Karpas-422 (cell line): ENCODE results near the gene PYGO1. TPM values are rescaled to one million over a fixed set of nuclear protein-coding genes. Genes with fewer than 3 reads are reported as not detected.
"Not testable (repeated sequence)": the region's sequence is repeated elsewhere in the genome, so short reads cannot be mapped to it uniquely, and the experiment has no call there.

Experiments used
- DNase-seq: peaks from one replicate; pipeline ENCODE4 v3.0.0-alpha.2; 2015
- H2AFZ ChIP-seq: fragments of 200-600 bp; sonication (generic); 2 replicates; pipeline ENCODE4 v1.6.1; 2014; ENCODE audit warnings: antibody characterized with exemption, low read length, mixed read lengths
- H3K27ac ChIP-seq: fragments of 200-600 bp; sonication (generic); 2 replicates; pipeline ENCODE4 v1.5.1; 2014; ENCODE audit warnings: mild to moderate bottlenecking, low read length, moderate library complexity
- H3K27me3 ChIP-seq: fragments of 200-600 bp; sonication (generic); 2 replicates; pipeline ENCODE4 v1.6.1; 2014; ENCODE audit warnings: low read length, mixed read lengths
- H3K36me3 ChIP-seq: fragments of 200-600 bp; sonication (generic); 2 replicates; pipeline ENCODE4 v1.6.1; 2014; ENCODE audit warnings: low read length, mixed read lengths; ENCODE audit not compliant: insufficient read depth
- H3K4me1 ChIP-seq: fragments of 200-600 bp; sonication (generic); 2 replicates; pipeline ENCODE4 v1.6.1; 2014; ENCODE audit warnings: mild to moderate bottlenecking, low read length, mixed read lengths
- H3K4me2 ChIP-seq: fragments of 200-600 bp; sonication (generic); 2 replicates; pipeline ENCODE4 v1.6.1; 2014; ENCODE audit warnings: low read length, low read depth, mild to moderate bottlenecking; ENCODE audit not compliant: poor library complexity, severe bottlenecking
- H3K4me3 ChIP-seq: fragments of 200-600 bp; sonication (generic); 2 replicates; pipeline ENCODE4 v1.5.1; 2014; ENCODE audit warnings: mild to moderate bottlenecking, antibody characterized with exemption, low read length, mixed read lengths
- H3K79me2 ChIP-seq: fragments of 200-600 bp; sonication (generic); 2 replicates; pipeline ENCODE4 v1.6.1; 2014; ENCODE audit warnings: mild to moderate bottlenecking, low read length, mixed read lengths
- H3K9ac ChIP-seq: fragments of 200-600 bp; sonication (generic); 2 replicates; pipeline ENCODE4 v1.6.0; 2014; ENCODE audit warnings: low read length
- H3K9me2 ChIP-seq: fragments of 200-600 bp; sonication (generic), shearing (Covaris generic); replicated peaks from 2 replicates; pipeline ENCODE4 v1.6.0; 2014; ENCODE audit warnings: mild to moderate bottlenecking, low read length, moderate library complexity; ENCODE audit not compliant: insufficient read depth
- H3K9me3 ChIP-seq: fragments of 300-700, 200-600 bp; sonication (generic); 2 replicates; pipeline ENCODE4 v1.6.1; 2014; ENCODE audit warnings: low read length, mixed read lengths
- H4K20me1 ChIP-seq: fragments of 200-600 bp; sonication (generic); 2 replicates; pipeline ENCODE4 v1.6.1; 2014; ENCODE audit warnings: mild to moderate bottlenecking, antibody characterized with exemption, low read length, low read depth; ENCODE audit not compliant: insufficient read depth
- total RNA-seq: library from RNA; depleted of rRNA; stranded (reverse); fragments of >200 nt; shearing (Covaris generic); gene quantifications from 2 replicates; pipeline ENCODE4 v1.2.3, GENCODE V29; 2014; ENCODE audit warnings: low replicate concordance

The PYGO1 gene
- total RNA-seq, 1 experiment from 2014 or later = not detected

- not testable (repeated sequence) for H2AFZ ChIP-seq, H3K36me3 ChIP-seq, H3K27ac ChIP-seq, H3K79me2 ChIP-seq, H3K9me3 ChIP-seq, H3K4me1 ChIP-seq, H4K20me1 ChIP-seq, H3K9ac ChIP-seq, H3K4me3 ChIP-seq, H3K27me3 ChIP-seq, H3K9me2 ChIP-seq, H3K4me2 ChIP-seq
- peak; percentile 62 for DNase-seq
Observed at GRCh38 chr15:55513621-55514413, 74.3 kb downstream of the PYGO1 start.

DNA sequence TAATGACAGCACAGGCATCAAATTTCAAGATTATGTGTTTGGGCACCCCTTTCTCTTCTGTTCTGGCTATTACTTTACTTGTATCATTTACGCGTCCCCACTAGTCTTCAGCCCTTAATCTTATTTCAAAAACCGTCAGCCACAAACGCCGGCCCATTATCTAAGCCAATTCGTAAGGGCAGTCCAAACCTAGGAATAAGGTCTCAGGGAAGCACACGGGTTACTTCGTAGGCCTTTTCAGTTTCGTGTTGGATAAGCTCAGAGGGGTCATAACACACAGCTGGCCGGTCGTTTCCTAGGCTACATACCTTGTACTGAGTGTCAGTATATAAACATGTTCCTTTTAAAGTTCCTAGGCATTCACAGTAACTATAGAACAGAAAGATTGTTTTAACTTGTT is 75.0 kb downstream of the PYGO1 start:
- no peaks in the 10 kb centered on the region for H3K79me2 ChIP-seq
- H3K27me3 ChIP-seq = no peaks in the 10 kb centered on the region
- no peaks in the 10 kb centered on the region for H3K9me2 ChIP-seq
- DNase-seq = no peak
- H3K27ac ChIP-seq = no peak overlapping the region
- H4K20me1 ChIP-seq = no peaks in the 10 kb centered on the region
- H3K4me2 ChIP-seq = no peak overlapping the region
- no peak overlapping the region for H3K4me3 ChIP-seq
- H3K4me1 ChIP-seq = no peaks in the 10 kb centered on the region
- H2AFZ ChIP-seq = no peak overlapping the region
- H3K9ac ChIP-seq = no peak overlapping the region
- no peaks in the 10 kb centered on the region for H3K9me3 ChIP-seq
- H3K36me3 ChIP-seq = no peaks in the 10 kb centered on the region

GRCh38 chr15:55507567-55507966 is 80.6 kb downstream of the PYGO1 start:
- Histone ChIP-seq H3K9me2 (no peaks in the 10 kb centered on the region), H2AFZ (no peak overlapping the region), H3K9ac (no peak overlapping the region), H4K20me1 (no peaks in the 10 kb centered on the region), H3K36me3 (no peaks in the 10 kb centered on the region), H3K9me3 (no peaks in the 10 kb centered on the region), H3K79me2 (no peaks in the 10 kb centered on the region), H3K4me1 (no peaks in the 10 kb centered on the region), H3K4me3 (no peak overlapping the region), H3K27me3 (no peaks in the 10 kb centered on the region), H3K4me2 (no peak overlapping the region), H3K27ac (no peak overlapping the region)
- no peak for DNase-seq

DNA sequence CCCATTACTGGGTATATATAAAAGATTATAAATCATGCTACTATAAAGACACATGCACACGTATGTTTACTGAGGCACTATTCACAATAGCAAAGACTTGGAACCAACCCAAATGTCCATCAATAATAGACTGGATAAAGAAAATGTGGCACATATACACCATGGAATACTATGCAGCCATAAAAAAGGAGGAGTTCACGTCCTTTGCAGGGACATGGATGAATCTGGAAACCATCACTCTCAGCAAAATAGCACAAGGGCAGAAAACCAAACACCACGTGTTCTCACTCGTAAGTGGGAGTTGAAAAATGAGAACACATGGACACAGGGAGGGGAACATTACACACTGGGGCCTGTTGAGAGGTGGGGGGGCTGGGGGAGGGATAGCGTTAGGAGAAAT is 82.7 kb downstream of the PYGO1 start:
- not testable (repeated sequence) for H3K9ac ChIP-seq

GRCh38 chr15:55499151-55499550 is 89.0 kb downstream of the PYGO1 start:
- DNase-seq = no peak
- H3K27ac ChIP-seq = no peak overlapping the region
- no peaks in the 10 kb centered on the region for H4K20me1 ChIP-seq
- H3K27me3 ChIP-seq = no peaks in the 10 kb centered on the region
- H3K79me2 ChIP-seq = no peaks in the 10 kb centered on the region
- H3K4me2 ChIP-seq = no peak overlapping the region
- H3K4me3 ChIP-seq = no peak overlapping the region
- H3K4me1 ChIP-seq = no peaks in the 10 kb centered on the region
- H3K9me3 ChIP-seq = no peaks in the 10 kb centered on the region
- H3K36me3 ChIP-seq = no peaks in the 10 kb centered on the region
- H2AFZ ChIP-seq = no peak overlapping the region
- no peak overlapping the region for H3K9ac ChIP-seq
- no peaks in the 10 kb centered on the region for H3K9me2 ChIP-seq

More for the DNA sequence above, 82.7 kb downstream of the PYGO1 start:
- not testable (repeated sequence) for H4K20me1 ChIP-seq, DNase-seq, H3K9me2 ChIP-seq, H3K36me3 ChIP-seq, H3K9me3 ChIP-seq, H3K4me2 ChIP-seq, H3K27ac ChIP-seq, H3K27me3 ChIP-seq, H3K79me2 ChIP-seq, H3K4me3 ChIP-seq, H3K4me1 ChIP-seq, H2AFZ ChIP-seq

GRCh38 chr15:55498109-55498938 is 89.8 kb downstream of the PYGO1 start:
- DNase-seq, H3K9me3 ChIP-seq, H4K20me1 ChIP-seq, H2AFZ ChIP-seq, H3K36me3 ChIP-seq, H3K27ac ChIP-seq, H3K79me2 ChIP-seq, H3K9me2 ChIP-seq, H3K4me1 ChIP-seq, H3K4me2 ChIP-seq, H3K4me3 ChIP-seq, H3K27me3 ChIP-seq, H3K9ac ChIP-seq: not testable (repeated sequence)

DNA sequence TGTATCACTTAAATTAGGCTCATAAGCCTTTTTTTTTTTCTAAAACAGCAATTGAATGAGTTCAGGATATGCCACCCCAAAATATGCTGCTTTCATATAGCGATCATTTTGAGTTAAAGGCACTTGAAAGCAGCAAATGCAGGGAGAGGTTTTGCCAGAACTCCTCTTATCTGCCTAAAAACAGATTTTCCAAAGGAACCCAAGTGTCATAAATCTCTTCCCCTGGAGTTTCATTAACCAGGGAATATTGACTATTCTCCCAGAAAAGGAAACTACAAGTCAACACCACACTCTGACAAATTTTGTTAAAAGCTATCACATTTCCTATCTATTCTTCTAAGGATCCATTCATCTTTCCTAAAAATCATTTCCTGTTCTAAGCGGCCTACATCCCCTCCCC is 91.4 kb downstream of the PYGO1 start:
- Histone ChIP-seq H4K20me1 (no peaks in the 10 kb centered on the region), H2AFZ (no peak overlapping the region), H3K79me2 (no peaks in the 10 kb centered on the region), H3K27me3 (no peaks in the 10 kb centered on the region), H3K9me2 (no peaks in the 10 kb centered on the region), H3K27ac (no peak overlapping the region), H3K4me2 (no peak overlapping the region), H3K36me3 (no peaks in the 10 kb centered on the region), H3K9me3 (no peaks in the 10 kb centered on the region), H3K4me3 (no peak overlapping the region), H3K4me1 (no peaks in the 10 kb centered on the region), H3K9ac (no peak overlapping the region)
- no peak for DNase-seq

- no peak overlapping the region for H2AFZ ChIP-seq
- H3K4me2 ChIP-seq = no peak overlapping the region
- no peaks in the 10 kb centered on the region for H3K4me1 ChIP-seq
- peak; percentile 43 for DNase-seq
- no peaks in the 10 kb centered on the region for H3K36me3 ChIP-seq
- no peaks in the 10 kb centered on the region for H3K9me2 ChIP-seq
- H3K9ac ChIP-seq = no peak overlapping the region
- no peaks in the 10 kb centered on the region for H3K9me3 ChIP-seq
- no peaks in the 10 kb centered on the region for H3K79me2 ChIP-seq
- H3K27ac ChIP-seq = no peak overlapping the region
- no peaks in the 10 kb centered on the region for H3K27me3 ChIP-seq
- no peak overlapping the region for H3K4me3 ChIP-seq
- H4K20me1 ChIP-seq = no peaks in the 10 kb centered on the region
Observed at GRCh38 chr15:55494931-55495330, 93.2 kb downstream of the PYGO1 start.
